ENCODE data around the gene CALY.

GRCh38 chr10:133375357-133376115 lies 38.8 kb upstream of the CALY start:
- TF ChIP-seq EZH2phosphoT487 (IDR thresholded peaks at IDR 0.05; ENCODE audit: borderline replicate concordance, low read length): no peak
- no peak for TF ChIP-seq CTCF (conservative IDR thresholded peaks at IDR 0.05; ENCODE audit: low read depth, low read length)

Data from PC-3 (cell line).